HG03575 (cell line): ENCODE data around the gene IFNG.

Source experiments
- ATAC-seq: cut with Tn5 transposase; IDR thresholded peaks from one replicate; pipeline ENCODE4 v1.9.1; 2021; ENCODE audit not compliant: unreplicated experiment, insufficient number of reproducible peaks, low FRiP score; ENCODE audit errors: extremely low read depth

The IFNG gene

GRCh38 chr12:68121143-68121542, 38.4 kb downstream of the IFNG start:
- ATAC-seq, result no peak

- ATAC-seq, result peak; percentile 86
Observed at GRCh38 chr12:68119724-68120211, 39.8 kb downstream of the IFNG start.

- peak; percentile 43 for ATAC-seq
Observed at GRCh38 chr12:68119250-68119649, 40.3 kb downstream of the IFNG start.

GRCh38 chr12:68118096-68118755, 41.3 kb downstream of the IFNG start:
- ATAC-seq, result no peak

- ATAC-seq, result no peak
Observed at GRCh38 chr12:68117661-68118060, 41.9 kb downstream of the IFNG start.

- no peak for ATAC-seq
Observed at GRCh38 chr12:68115281-68115680, 44.3 kb downstream of the IFNG start.

GRCh38 chr12:68114606-68115005, 44.9 kb downstream of the IFNG start:
- ATAC-seq, result no peak

- ATAC-seq, result no peak
Observed at GRCh38 chr12:68113644-68114043, 45.9 kb downstream of the IFNG start.

GRCh38 chr12:68111995-68112394, 47.5 kb downstream of the IFNG start:
- no peak for ATAC-seq

- ATAC-seq, result no peak
Observed at GRCh38 chr12:68109444-68110217, 49.9 kb downstream of the IFNG start.

- ATAC-seq, result no peak
Observed at GRCh38 chr12:68109001-68109400, 50.5 kb downstream of the IFNG start.

- ATAC-seq, result no peak
Observed at GRCh38 chr12:68106660-68107059, 52.9 kb downstream of the IFNG start.

GRCh38 chr12:68106160-68106559, 53.4 kb downstream of the IFNG start:
- ATAC-seq, result no peak
